ENCODE measurements around the gene ABCB11. TPM values are rescaled to one million over a fixed set of nuclear protein-coding genes. Genes with fewer than 3 reads are reported as not detected.
"Not testable (repeated sequence)": the region's sequence is repeated elsewhere in the genome, so short reads cannot be mapped to it uniquely, and the experiment has no call there.

Gene ABCB11
- total RNA-seq, 1 experiment from 2014 or later: not detected

DNA sequence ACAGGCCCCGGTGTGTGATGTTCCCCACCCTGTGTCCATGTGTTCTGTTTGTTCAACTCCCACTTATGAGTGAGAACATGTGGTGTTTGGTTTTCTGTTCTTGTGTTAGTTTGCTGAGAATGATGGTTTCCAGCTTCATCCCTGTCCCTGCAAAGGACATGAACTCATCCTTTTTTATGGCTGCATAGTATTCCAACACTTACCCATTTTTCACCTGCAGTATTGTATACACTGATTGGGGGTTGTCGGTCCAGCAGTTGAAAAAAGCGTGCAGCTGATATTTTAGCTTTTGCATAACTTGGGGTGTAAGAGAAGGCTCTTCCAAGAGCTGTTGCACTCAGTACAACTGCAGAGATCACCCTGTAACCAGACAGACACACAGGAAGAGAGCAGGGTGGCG is 99.0 kb downstream of the ABCB11 start:
- not testable (repeated sequence) for DNase-seq (ENCODE audit: low spot score)

DNA sequence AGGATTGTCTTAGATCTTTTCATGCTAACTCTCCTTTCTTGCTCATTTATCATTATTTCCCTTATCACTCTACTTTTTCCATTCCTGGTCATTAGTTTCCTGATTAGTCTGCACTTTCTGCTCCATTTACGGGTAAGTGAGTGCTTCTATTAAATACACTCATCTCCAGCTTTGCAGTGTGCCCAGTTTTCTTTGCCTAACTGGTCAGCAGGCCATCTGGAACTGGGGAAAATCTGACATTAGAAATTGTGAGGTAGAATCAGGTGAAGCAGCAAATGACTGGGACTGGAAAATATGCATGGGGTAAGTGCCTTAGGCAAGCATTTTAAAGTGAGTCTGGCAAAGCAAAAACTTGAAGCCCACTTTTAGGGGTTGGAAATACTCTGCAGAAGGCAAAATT is 100.9 kb downstream of the ABCB11 start:
- DNase-seq (ENCODE audit: low spot score): no peak

DNA sequence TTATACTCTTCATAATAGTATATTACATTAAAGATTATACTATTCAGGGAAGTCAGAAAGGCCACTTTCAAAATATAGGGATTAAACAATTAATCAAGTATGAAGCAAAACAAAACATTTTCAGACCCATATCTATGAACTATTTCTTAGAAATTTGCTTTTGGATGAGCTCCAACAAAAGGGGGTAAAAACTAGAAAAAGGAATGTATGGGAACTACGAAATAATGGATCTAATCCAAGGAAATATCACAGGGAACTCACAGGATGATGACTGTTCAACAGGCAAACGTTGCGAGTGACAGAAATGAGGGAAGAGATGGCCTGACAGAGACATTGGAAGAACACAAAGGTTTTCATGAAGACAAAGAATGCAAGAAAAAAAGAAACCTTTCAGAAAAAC is 102.1 kb downstream of the ABCB11 start:
- no peak for DNase-seq (ENCODE audit: low spot score)

DNA sequence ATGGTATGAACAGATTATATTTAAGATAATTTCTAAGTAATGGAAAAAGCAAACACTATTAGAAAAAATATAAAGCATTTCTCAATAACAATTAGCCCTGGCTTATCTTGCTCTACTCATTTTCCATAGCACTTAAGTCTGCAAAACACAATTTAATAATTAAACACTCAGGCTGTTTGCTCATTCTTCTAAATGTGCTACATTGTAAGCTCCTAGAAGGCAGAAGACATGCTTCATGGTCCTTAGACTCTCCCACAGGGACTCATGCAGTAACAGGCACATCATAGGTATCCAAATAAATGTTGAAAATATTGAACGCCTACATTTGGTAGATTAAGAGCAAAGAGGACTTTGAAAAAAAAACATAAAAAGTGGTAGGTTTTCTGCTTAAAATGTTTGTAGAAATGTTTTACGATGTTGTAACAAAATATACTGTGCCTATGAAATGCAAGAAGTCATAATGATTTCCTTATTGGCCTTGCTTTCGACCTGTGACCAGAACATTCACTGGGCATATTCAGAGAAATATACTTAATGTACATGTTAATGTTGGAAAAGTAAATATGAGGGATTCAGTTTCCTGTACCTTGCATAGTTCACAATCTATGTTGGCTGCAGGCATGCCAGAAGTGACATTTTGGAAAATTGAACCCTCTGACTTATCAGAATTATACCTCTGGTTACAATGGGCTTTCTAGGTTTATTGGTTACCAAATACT is 102.9 kb downstream of the ABCB11 start:
- DNase-seq (ENCODE audit: low spot score): no peak

DNA sequence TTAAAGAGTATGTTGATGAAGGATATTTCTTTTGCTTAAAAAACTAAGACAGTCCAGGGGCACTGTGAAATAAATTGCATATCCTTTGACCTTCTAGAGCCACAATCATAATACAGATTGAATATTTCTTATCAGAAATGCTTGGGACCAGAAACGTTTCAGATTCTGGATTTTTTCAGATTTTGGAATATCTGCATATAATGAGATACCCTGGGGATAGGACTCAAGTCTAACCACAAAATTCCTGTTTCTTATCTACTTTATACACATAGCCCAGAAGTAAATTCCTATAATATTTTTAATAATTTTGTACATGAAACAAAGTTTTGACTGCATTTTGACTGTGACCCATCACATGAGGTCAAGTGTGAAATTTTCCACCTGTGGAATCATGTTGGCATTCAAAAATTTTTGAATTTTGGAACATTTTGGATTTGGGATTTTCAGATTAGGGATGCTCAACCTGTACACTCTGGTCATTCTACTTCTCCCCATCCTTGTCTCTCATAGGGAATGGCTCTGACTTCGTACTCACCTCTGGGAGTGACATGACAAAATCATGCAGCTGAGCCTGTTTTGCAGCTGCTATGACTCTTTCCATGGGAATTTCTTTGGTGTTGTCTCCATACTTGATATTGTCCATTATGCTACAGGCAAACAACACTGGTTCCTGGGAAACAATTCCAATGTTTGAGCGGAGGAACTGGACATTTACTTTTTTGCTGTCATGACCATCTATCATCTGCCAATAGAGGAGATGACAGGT is 104.3 kb downstream of the ABCB11 start:
- no peak for DNase-seq (ENCODE audit: low spot score)

DNA sequence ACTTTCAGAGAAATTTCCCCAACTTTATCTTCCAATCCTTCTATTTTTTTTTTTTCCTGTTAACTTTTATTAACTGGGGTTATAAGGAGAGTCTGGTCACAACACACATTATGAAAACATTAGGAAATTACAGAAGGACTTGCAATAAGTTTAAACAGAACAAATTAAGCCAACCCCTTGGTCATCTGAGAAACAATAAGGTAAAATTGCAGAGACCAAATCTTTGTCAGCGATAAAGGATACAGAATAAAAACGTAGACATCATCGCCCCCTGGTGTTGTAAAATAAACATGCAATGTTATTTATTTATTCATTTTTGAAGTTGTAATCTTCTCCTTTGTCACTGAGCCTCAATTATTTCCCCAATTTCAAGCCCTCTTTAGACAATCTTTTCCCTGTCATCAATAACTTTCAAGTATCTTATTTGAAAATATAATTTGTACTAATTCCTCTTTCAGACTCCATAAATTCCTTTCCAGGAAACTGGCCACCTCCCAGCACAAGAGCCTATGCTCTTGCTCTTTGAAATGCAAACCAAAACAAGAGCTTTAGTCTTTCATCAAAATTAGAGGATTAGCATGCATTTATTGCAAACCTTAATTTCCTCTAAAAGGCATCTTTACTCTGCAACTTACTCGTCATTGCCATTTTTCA is 110.5 kb downstream of the ABCB11 start:
- DNase-seq (ENCODE audit: low spot score): peak; percentile 16

DNA sequence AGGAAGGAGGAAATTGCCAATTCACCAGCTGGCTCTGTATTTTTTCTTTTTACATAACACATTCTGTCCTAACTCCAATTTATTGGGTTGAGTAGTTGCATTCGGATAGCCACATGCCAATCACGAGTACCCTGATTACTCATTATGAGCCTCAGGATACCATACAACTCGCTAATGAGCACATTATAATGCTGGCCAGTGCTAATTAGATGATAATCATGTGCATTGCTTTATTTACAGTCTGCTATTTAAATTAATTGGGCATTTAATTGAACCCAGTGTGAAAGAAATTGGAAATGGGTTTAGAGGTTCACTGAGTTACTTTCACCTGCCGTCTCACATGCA is 114.8 kb downstream of the ABCB11 start:
- no peak for DNase-seq (ENCODE audit: low spot score)

DNA sequence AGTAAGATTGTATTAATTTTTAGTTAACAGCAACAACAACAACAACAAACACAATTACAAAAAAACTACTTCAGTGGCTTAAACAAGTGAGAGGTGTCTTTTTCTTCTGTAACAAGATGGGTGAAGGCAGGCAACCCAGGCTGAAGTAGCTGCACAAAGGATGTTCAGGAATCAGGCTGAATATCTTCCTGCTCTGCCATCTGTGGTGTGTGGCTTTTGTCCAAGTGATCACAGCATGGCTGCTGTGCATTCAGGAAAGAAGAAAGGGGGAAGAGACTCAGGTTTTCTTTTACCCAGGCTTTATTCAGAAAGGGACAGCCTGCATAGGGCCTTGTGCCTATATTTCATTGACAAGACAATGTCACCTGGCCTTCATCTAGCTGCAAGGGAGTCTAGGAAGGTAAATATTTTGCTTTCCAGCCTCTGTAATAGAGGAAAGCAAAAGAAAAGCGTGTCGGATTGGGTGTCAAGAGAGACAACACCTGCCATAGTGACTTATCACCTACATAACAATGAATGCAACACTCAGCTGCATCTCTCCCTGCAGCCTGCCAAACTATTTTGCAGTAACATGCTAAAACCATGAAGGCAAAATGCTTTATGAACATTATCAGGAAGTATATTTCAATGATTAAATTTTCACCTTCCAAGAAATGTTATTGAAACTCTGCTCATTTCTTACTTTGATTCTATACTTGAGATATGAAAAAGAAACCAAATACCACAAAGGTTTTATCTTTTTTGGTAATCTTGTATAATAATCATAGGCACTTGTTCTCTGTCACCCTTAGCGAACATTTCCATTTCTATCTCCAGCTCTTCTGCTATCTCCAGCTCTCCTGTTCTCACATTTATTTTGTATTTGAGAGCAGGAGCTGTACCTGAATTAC is 115.4 kb downstream of the ABCB11 start:
- DNase-seq (ENCODE audit: low spot score): no peak

DNA sequence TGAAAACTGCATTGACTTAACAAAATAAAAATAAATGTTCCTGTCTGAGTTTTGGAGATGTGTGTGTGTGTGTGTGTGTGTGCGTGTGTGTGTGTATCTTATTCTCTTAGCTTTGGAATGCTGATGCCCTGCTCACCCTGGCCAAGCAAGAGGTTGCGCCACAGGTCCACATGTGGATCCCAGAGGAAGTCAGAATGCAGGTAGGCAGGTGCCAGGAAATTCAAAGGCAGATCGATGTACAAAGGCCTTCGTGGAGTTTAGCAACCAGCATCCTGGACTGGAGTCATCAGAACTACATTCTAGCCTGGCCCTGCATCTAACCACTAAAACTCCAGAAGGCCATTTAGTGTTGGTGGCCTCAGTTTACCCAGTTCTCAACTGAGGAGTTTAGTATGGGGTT is 117.6 kb downstream of the ABCB11 start:
- no peak for DNase-seq (ENCODE audit: low spot score)

DNA sequence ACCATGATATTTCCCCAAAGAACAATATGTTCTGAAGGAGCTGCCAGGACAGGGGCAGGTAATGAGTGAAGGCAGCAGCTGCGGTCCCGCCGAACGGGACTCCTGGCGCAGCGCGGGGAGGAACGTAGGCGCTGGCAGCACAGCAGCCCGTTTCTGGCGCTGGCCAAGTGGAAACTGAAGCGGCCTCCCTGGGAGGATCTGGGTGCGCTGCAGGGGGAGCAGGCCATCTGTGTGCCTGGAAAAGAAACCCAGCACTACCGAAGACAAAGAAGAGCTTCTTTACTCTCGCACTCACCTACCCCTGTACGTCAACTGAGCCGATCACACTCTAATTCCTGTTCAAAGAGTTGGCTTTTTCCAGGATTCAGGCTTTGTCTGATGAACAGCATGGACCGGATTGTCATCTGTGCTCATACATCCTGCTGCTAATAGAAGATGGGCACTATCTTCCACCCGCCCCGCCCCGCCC is 118.2 kb downstream of the ABCB11 start:
- DNase-seq (ENCODE audit: low spot score): no peak

DNA sequence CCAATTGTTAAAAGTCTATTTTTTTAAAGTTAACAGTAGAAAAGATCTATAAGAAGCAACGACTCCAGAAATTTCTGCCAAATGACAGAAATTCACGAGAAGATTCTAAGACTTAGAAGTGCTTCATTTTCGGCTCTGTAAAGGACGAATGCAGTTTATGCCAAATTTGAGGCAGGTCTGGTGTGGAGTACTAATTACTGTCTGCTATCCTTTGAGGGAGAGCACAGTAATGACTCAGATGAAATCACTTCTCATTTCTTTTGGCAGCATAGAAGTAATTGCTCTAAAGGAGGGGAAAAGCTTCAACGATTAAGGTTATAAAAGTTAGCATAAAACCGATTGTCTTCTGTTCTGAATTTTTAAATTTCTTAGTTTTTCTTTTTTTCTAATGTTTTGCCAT is 118.7 kb downstream of the ABCB11 start:
- no peak for DNase-seq (ENCODE audit: low spot score)

DNA sequence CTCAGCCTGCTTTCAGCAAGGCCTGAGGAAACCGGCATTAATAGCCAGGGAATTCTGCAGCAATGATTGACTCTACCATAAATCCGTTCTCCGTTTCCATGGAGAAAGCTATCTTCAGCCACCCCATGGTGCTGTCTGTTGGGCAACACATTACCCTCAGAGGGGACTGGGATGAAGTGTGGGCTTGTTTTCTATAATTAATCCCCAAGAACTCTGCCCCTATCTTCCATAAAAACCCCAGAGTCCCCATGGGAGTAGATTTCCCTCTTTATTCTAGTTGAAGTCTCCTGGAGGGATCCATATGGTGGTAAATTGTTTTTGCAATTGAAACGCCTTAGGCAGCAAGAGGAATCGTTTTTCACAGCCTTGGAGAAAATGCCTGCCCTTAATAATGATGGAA is 120.8 kb downstream of the ABCB11 start:
- no peak for DNase-seq (ENCODE audit: low spot score)

DNA sequence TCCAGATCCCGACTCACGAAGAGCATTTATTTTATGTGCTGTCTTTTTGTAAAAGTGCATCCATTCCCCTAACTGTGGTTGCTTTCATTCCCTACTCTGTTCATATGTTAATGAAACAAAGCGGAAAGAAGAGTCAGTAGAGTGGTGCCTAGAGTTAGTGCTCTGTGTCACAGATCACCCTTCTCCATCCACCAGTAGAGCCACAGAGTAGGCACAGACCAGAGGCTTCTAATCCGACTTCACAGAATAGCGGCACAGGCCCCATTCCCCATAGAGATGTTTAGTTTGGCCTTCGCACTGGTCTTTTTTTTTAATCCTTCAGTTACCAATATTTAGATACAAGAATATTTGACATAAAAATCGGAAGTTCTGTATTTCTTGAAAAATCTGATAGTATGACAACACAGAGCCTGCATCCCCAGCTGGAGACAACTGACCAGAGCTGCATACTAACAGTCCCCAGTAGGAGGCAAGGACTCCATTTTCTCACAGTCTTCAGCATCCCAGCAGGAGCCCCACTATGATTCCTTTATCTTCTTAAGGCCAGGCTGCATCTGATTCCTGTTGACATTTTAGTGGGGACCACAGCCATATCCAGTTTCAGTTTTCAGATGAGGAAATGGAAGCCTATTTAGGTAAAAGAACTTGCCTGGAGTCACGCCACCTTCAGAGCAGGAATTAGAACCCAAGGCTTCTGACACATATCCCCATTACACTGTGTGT is 123.0 kb downstream of the ABCB11 start:
- no peak for DNase-seq (ENCODE audit: low spot score)

DNA sequence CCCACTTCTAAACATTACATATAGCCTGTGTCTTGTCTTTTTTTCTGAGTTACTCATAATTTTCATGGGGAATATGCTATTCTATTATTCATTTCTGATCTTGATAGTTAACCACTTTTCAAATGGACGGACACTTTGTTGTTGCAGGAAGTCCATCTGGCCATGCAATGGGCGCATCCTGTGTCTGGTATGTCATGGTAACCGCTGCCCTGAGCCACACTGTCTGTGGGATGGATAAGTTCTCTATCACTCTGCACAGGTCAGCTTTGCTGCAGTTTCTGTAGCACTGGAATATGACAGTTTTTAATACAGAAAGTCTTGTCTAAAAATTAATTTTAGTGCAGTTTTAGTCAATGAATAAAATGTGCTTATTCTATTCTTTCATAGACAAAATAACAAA is 126.8 kb downstream of the ABCB11 start:
- no peak for DNase-seq (ENCODE audit: low spot score)

DNA sequence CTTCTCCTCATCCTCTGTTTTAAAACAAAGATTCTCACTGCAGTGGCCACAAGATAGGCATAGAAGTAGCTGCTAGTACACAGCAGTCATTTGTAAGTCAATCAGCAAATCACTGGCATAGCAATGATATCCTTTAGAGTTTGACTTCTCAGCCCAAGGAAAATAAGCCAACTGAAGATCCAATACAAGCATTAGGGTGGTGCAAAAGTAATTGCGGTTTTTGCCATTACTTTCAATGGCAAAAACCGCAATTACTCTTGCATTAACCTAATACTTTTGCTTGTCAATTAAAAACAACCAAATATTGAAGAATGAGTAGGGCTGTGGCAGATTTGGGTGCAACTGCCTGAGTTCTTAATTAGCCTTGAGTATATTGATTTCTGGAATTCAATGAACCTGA is 127.2 kb downstream of the ABCB11 start:
- no peak for DNase-seq (ENCODE audit: low spot score)

DNA sequence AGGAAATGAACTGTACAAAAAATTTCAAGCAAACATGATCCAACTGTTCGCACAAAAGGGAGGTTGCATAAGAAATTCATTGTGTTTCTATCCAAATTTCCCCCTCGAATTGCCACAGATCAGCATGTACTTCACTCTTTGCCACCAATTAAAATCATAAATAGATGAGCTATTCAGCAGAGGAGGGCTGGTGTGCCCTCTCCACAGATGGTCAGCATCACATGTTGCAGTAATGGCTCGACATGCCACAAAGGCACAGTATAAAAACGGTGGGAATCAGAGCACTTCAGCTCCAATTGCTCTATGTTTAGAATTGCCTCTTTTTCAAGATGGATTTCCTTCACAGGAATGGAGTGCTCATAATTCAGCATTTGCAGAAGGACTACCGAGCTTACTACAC is 130.1 kb downstream of the ABCB11 start, which contains the start of gene G6PC2:
Gene G6PC2 (plus strand): TSS at position 289 of the 400 bp plus-strand sequence. CDS start 41 bp downstream, at position 330.
- no peak for DNase-seq (ENCODE audit: low spot score)

DNA sequence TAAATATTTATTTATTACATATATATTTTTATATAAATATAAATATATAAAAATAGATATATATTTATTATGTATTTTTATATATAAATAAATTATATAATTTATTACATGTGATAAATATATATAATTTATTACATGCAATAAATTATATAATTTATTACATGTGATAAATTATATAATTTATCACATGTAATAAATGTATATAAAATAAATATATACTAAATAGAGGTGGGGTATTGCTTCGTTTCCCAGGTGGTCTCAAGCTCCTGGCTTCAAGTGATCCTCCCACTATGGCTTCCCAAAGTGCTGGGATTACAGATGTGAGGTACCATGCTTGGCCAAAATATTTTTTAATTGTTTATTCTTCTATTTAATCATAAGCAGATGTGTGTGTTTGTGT is 133.7 kb downstream of the ABCB11 start:
- no peak for DNase-seq (ENCODE audit: low spot score)

DNA sequence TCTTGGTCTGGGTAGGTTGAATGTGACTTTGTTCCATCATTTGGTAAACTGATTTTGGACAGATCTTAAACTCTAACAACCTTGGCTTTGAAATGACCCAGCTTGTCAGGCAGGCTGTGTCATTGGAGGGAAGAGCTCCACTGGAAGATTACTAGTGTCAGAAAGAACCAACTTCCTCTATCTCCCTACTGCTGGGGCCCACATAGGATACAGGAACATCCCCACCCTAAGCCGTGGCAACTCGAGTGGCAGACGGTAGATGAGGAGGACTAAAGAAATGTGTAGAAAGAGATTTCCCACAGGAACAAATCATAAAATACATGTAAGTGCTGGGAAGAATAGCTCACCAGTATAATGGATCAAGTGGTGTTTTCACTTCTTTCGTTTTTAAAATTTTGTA is 134.3 kb downstream of the ABCB11 start:
- DNase-seq (ENCODE audit: low spot score): no peak

DNA sequence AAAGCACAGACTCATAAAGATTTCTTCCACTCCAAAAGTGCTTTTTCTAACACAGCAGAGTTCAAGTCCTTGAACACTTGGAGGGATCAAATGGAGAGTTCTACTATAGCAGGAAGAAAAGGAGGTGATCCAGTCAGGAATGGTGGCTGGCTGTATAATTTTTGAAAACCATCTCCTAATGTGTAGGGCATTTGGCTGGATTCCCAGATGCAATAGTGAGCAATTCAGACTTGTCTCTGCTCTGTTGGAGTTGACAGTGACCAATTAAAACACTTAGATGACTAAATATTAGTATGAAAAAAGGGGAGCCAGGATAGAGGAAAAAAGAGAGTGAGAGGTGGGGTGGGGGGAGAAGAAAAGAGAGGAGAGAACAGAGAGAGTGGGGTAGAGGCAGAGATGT is 135.4 kb downstream of the ABCB11 start:
- DNase-seq (ENCODE audit: low spot score): no peak

DNA sequence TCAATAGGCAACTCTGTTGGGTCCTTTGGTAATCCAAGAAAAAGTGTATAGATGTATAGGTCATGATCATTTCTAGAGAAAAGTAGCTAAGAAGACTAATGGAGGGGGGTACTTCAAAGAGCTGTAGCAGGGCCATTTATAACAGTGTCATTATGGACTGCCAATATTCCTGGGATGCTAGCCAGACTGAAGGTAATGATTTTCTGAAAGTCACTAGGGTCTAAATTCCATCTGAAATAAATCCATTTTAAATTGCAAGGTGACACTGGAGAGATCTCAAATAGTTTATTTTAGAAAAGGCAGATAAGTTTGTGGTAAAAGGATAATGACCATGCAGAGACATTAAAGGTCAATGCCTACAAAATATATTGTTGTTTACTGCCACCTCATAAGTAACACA is 136.4 kb downstream of the ABCB11 start:
- no peak for DNase-seq (ENCODE audit: low spot score)

DNA sequence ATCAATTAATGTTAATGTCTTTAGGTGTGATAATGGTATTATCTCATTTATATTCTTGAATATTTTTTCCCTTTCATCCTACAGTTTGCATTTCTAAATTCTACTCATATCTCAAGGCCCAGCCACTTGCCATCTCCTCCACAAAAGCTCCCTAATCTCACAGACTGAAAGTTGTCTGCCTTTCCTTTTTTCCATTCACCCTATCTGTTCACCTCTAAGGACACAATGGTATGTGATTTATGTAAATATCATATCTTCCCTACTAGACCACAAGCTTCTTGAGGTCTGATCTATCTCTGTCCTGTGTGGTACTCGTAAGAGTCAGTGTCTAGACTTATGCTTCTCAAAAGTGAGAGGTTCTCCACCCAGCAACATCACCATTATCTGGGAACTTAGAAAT is 137.0 kb downstream of the ABCB11 start:
- DNase-seq (ENCODE audit: low spot score): no peak

All from H4 (cell line).